Neural progenitor cell (in vitro differentiated cells): ENCODE measurements around the gene POLR2E. TPM values are rescaled to one million over a fixed set of nuclear protein-coding genes. Genes with fewer than 3 reads are reported as not detected.
"Not testable (repeated sequence)": the region's sequence is repeated elsewhere in the genome, so short reads cannot be mapped to it uniquely, and the experiment has no call there.

ENCODE experiments used
- DNase-seq: peaks from one replicate; pipeline ENCODE4 v3.0.0-alpha.2; 2016; ENCODE audit warnings: low spot score
- H2AFZ ChIP-seq: fragments of 200-600 bp; sonication (generic); replicated peaks from 2 replicates; pipeline ENCODE4 v1.6.1; 2016; ENCODE audit warnings: antibody characterized with exemption
- H3F3A ChIP-seq: fragments of 200-600 bp; sonication (generic); 2 replicates; pipeline ENCODE4 v1.6.1; 2016; ENCODE audit warnings: antibody characterized with exemption, low read depth
- H3K27ac ChIP-seq: fragments of 200-600 bp; sonication (generic); 2 replicates; pipeline ENCODE4 v1.5.1; 2016; ENCODE audit warnings: mild to moderate bottlenecking
- H3K27me3 ChIP-seq: fragments of 200-600 bp; sonication (generic); 2 replicates; pipeline ENCODE4 v1.6.1; 2016; ENCODE audit warnings: mild to moderate bottlenecking, moderate library complexity
- H3K36me3 ChIP-seq: fragments of 200-600 bp; sonication (generic); 2 replicates; pipeline ENCODE4 v1.5.1; 2016
- H3K4me1 ChIP-seq: fragments of 200-600 bp; sonication (generic); 2 replicates; pipeline ENCODE4 v1.6.1; 2016; ENCODE audit warnings: mixed run types
- H3K4me2 ChIP-seq: fragments of 200-600 bp; sonication (generic); 2 replicates; pipeline ENCODE4 v1.6.1; 2016
- H3K4me3 ChIP-seq: fragments of 200-600 bp; sonication (generic); 2 replicates; pipeline ENCODE4 v1.5.1; 2016
- H3K79me2 ChIP-seq: fragments of 200-600 bp; sonication (generic); 2 replicates; pipeline ENCODE4 v1.6.1; 2016; ENCODE audit warnings: low read depth
- H3K9ac ChIP-seq: fragments of 200-600 bp; sonication (generic); 2 replicates; pipeline ENCODE4 v1.6.1; 2016
- H3K9me3 ChIP-seq: fragments of 200-600 bp; sonication (generic); 2 replicates; pipeline ENCODE4 v1.5.1; 2016; ENCODE audit warnings: low read depth
- H4K20me1 ChIP-seq: fragments of 200-600 bp; sonication (generic); 2 replicates; pipeline ENCODE4 v1.6.1; 2016; ENCODE audit warnings: low read depth
- H3K27ac Mint-ChIP-seq: 3 replicates; pipeline ENCODE4 v1.8.0; 2021; ENCODE audit warnings: mixed read lengths
- H3K27me3 Mint-ChIP-seq: 2 replicates; pipeline ENCODE4 v1.8.0; 2022; ENCODE audit warnings: low read depth, mild to moderate bottlenecking, inconsistent platforms, moderate library complexity, mixed read lengths; ENCODE audit not compliant: insufficient read depth
- H3K36me3 Mint-ChIP-seq: 3 replicates; pipeline ENCODE4 v1.8.0; 2021; ENCODE audit warnings: mixed read lengths
- H3K4me1 Mint-ChIP-seq: 3 replicates; pipeline ENCODE4 v1.8.0; 2021; ENCODE audit warnings: mixed read lengths
- H3K4me3 Mint-ChIP-seq: 3 replicates; pipeline ENCODE4 v1.8.0; 2021; ENCODE audit warnings: mild to moderate bottlenecking, moderate library complexity, mixed read lengths
- H3K9me3 Mint-ChIP-seq: 3 replicates; pipeline ENCODE4 v1.8.0; 2020; ENCODE audit warnings: mixed read lengths
- EZH2 ChIP-seq: fragments of 200-600 bp; sonication (generic); IDR thresholded peaks from 2 replicates; pipeline ENCODE4 v1.6.1; 2017; ENCODE audit warnings: antibody characterized with exemption, mild to moderate bottlenecking, moderate library complexity
- EZH2phosphoT487 ChIP-seq: fragments of 200-600 bp; sonication (generic); IDR thresholded peaks from 2 replicates; pipeline ENCODE4 v1.6.1; 2017; ENCODE audit warnings: antibody characterized with exemption
- total RNA-seq: library from RNA; depleted of rRNA; stranded (reverse); fragments of >200 nt; gene quantifications from 2 replicates; pipeline ENCODE4 v1.2.3, GENCODE V29; 2015; ENCODE audit warnings: low replicate concordance
- TF ChIP-seq, protein P1 (sequence below): fragments of 200-600 bp; sonication (generic); IDR thresholded peaks from 2 replicates; pipeline ENCODE4 v1.5.1; 2017; ENCODE audit warnings: antibody characterized with exemption, mild to moderate bottlenecking

POLR2E gene
- total RNA-seq, 1 donor from 2014 or later, result 98.8 TPM

- Mint-ChIP-seq H3K36me3 (no peaks in the 10 kb centered on the region), H3K27me3 (peaks cover 2% of the 10 kb centered on the region), H3K9me3 (no peaks in the 10 kb centered on the region), H3K4me3 (no peak overlapping the region), H3K27ac (no peak overlapping the region), H3K4me1 (no peaks in the 10 kb centered on the region)
- Histone ChIP-seq H2AFZ (no peak overlapping the region), H3K27ac (no peak overlapping the region), H3K79me2 (no peaks in the 10 kb centered on the region), H3K36me3 (no peaks in the 10 kb centered on the region), H3K9me3 (no peaks in the 10 kb centered on the region), H3K4me3 (no peak overlapping the region), H3F3A (peaks cover 15% of the 10 kb centered on the region), H3K27me3 (no peaks in the 10 kb centered on the region), H3K9ac (no peak overlapping the region), H3K4me1 (peaks cover 19% of the 10 kb centered on the region), H4K20me1 (peaks cover 16% of the 10 kb centered on the region), H3K4me2 (no peak overlapping the region)
- DNase-seq, result no peak
- TF ChIP-seq, protein P1, sequence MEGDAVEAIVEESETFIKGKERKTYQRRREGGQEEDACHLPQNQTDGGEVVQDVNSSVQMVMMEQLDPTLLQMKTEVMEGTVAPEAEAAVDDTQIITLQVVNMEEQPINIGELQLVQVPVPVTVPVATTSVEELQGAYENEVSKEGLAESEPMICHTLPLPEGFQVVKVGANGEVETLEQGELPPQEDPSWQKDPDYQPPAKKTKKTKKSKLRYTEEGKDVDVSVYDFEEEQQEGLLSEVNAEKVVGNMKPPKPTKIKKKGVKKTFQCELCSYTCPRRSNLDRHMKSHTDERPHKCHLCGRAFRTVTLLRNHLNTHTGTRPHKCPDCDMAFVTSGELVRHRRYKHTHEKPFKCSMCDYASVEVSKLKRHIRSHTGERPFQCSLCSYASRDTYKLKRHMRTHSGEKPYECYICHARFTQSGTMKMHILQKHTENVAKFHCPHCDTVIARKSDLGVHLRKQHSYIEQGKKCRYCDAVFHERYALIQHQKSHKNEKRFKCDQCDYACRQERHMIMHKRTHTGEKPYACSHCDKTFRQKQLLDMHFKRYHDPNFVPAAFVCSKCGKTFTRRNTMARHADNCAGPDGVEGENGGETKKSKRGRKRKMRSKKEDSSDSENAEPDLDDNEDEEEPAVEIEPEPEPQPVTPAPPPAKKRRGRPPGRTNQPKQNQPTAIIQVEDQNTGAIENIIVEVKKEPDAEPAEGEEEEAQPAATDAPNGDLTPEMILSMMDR, result no peak
- no peak for TF ChIP-seq EZH2
- no peak for TF ChIP-seq EZH2phosphoT487
These were observed 34.4 kb upstream of the POLR2E start for GRCh38 chr19:1129535-1129934.

DNA sequence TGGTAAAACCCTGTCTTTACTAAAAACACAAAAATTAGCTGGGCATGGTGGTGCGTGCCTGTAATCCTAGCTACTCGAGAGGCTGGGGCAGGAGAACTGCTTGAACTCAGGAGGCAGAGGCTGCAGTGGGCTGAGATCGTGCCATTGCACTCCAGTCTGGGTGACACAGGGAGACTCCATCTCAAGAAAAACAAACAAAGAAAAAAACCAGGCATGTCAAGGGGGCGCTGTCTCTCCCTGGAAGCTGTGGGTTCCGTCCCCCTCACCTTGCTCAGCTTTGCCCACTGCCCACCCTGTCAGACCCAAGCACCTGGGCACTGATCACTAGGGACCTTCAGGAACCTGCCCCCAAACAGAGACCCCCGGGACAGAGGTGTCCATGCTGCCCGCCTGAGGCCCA is 33.9 kb upstream of the POLR2E start:
- Histone ChIP-seq H4K20me1 (peaks cover 16% of the 10 kb centered on the region), H3K4me1 (peaks cover 19% of the 10 kb centered on the region), H3F3A (peaks cover 15% of the 10 kb centered on the region)
- H3K36me3 Mint-ChIP-seq, H3K27me3 ChIP-seq, H3K9ac ChIP-seq, DNase-seq, H3K36me3 ChIP-seq, H3K4me1 Mint-ChIP-seq, H2AFZ ChIP-seq, H3K4me3 Mint-ChIP-seq, H3K4me3 ChIP-seq, H3K27ac ChIP-seq, H3K79me2 ChIP-seq, H3K9me3 Mint-ChIP-seq, H3K27me3 Mint-ChIP-seq, H3K9me3 ChIP-seq, H3K27ac Mint-ChIP-seq, H3K4me2 ChIP-seq: not testable (repeated sequence)

DNA sequence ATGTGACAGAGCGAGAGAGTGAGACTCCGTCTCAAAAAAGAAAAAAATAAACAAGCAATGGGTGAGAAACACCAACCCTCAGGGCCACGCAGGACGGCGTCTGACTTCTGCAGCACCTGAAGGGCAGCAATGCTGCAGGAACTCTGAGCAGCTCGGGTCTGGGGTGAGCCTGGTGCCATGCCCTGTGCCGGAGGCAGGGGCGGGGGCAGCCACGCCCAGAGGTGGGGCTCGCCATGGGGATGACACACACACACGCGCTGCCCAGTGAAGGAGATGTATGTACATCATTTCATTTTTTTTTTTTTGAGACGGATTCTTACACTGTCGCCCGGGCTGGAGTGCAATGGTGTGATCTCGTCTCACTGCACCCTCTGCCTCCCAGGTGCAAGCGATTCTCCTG is 32.9 kb upstream of the POLR2E start:
- Histone ChIP-seq H4K20me1 (peaks cover 20% of the 10 kb centered on the region), H3K4me2 (no peak overlapping the region), H2AFZ (no peak overlapping the region), H3K27me3 (no peaks in the 10 kb centered on the region), H3K9ac (no peak overlapping the region), H3K9me3 (no peaks in the 10 kb centered on the region), H3K27ac (no peak overlapping the region), H3K4me3 (no peak overlapping the region), H3K4me1 (peaks cover 19% of the 10 kb centered on the region), H3F3A (peaks cover 15% of the 10 kb centered on the region), H3K36me3 (no peaks in the 10 kb centered on the region), H3K79me2 (no peaks in the 10 kb centered on the region)
- no peak overlapping the region for H3K4me3 Mint-ChIP-seq
- TF ChIP-seq EZH2 (no peak), EZH2phosphoT487 (no peak)
- TF ChIP-seq, protein P1, result no peak
- no peaks in the 10 kb centered on the region for H3K36me3 Mint-ChIP-seq
- no peak overlapping the region for H3K27ac Mint-ChIP-seq
- H3K4me1 Mint-ChIP-seq, result no peaks in the 10 kb centered on the region
- no peaks in the 10 kb centered on the region for H3K9me3 Mint-ChIP-seq
- H3K27me3 Mint-ChIP-seq, result peaks cover 2% of the 10 kb centered on the region
- DNase-seq, result no peak

GRCh38 chr19:1126984-1127760 is 32.0 kb upstream of the POLR2E start:
- Mint-ChIP-seq H3K9me3 (no peaks in the 10 kb centered on the region), H3K4me3 (no peak overlapping the region), H3K27me3 (peaks cover 4% of the 10 kb centered on the region), H3K27ac (no peak overlapping the region), H3K36me3 (peaks cover 2% of the 10 kb centered on the region), H3K4me1 (no peaks in the 10 kb centered on the region)
- Histone ChIP-seq H3K4me3 (no peak overlapping the region), H3F3A (peaks cover 6% of the 10 kb centered on the region), H3K27ac (no peak overlapping the region), H3K27me3 (no peaks in the 10 kb centered on the region), H3K79me2 (no peaks in the 10 kb centered on the region), H3K9ac (no peak overlapping the region), H3K4me2 (no peak overlapping the region), H4K20me1 (peaks cover 17% of the 10 kb centered on the region), H2AFZ (no peak overlapping the region), H3K9me3 (no peaks in the 10 kb centered on the region), H3K4me1 (peaks cover 10% of the 10 kb centered on the region), H3K36me3 (no peaks in the 10 kb centered on the region)
- no peak for TF ChIP-seq EZH2
- no peak for TF ChIP-seq EZH2phosphoT487
- TF ChIP-seq, protein P1, result no peak
- no peak for DNase-seq
